GM18868 (cell line): Measurements from ENCODE around the gene SP1.
"Not testable (repeated sequence)": the region's sequence is repeated elsewhere in the genome, so short reads cannot be mapped to it uniquely, and the experiment has no call there.

ENCODE experiments used
- ATAC-seq: cut with Tn5 transposase; IDR thresholded peaks from one replicate; pipeline ENCODE4 v1.9.1; 2021; ENCODE audit warnings: mild to moderate bottlenecking, moderate library complexity; ENCODE audit not compliant: unreplicated experiment

SP1 gene

DNA sequence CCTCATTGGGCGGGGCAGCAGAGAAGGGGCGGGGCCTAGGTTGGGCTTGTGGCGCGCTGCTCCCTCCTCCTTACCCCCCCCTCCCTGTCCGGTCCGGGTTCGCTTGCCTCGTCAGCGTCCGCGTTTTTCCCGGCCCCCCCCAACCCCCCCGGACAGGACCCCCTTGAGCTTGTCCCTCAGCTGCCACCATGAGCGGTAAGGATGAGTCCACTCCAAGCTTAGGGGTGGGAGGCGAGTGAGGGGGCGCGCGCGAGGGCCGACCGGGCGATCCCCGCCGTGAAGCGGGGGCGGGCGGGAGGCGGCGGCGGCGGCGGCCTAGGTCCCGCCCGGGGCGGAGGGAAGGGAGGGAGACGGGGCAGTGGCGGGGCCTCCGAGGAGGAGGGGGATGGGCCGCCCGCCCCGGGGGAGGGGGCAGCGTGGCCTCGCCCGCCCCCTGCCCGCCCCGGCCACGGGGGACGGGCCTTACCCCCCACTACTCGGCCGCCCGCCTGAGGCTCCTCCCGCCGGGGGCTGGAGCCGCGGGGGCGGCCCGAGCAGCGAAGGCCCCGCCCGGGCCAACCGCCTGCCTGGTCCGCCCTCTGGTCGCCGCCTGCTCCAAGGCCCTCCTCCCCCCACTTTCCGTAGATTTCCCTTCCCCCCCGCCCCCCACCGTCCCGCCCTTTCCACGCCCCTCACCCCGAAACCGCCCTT is at the start of gene SP1:
SP1 (plus strand) TSS at position 73 of the 690 bp plus-strand sequence; CDS start at position 189, 116 bp downstream.
- ATAC-seq: peak; percentile 38

DNA sequence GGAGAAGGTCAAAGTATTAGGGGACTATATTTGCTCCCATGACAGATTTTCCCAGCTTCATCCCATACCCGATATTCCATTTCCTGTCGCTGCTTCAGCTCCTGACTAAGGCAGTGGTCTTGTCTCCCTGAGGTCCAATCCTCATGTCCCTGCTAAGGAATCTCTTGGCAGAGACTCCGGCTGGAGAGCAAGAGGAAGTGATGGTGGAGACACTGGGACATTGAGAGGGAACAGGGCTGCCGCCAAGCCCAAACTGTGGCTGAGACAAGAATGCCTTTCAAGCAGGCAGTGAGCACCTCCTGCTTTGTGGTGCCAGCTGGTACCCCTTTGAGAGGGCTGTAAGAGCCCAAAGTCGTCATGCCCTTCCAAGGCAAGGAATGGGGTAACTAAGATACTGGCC is 49.3 kb upstream of the SP1 start:
- no peak for ATAC-seq

DNA sequence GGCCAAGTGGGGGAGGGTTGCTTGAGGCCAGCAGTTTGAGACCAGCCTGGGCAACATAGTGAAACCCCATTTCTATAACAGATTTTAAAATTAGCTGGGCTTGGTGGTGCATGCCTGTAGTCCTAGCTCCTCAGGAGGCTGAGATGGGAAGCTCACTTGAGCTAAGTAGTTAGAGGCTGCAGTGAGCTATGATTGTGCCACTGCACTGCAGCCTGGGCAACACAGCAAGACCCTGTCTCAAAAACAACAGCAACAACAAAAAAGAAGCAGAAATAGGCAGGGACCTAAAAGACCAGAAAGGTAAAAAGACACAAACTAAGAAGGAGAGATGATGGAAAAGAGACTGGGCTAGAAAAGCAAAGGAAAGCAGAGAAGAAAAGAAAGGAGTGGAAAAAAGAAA is 47.6 kb upstream of the SP1 start:
- not testable (repeated sequence) for ATAC-seq

- ATAC-seq: no peak
These were observed 47.2 kb upstream of the SP1 start for GRCh38 chr12:53332744-53333143.

GRCh38 chr12:53333289-53333688 is 46.7 kb upstream of the SP1 start:
- ATAC-seq: no peak

GRCh38 chr12:53333845-53334244 is 46.1 kb upstream of the SP1 start:
- no peak for ATAC-seq

GRCh38 chr12:53334822-53335221 is 45.2 kb upstream of the SP1 start:
- no peak for ATAC-seq

GRCh38 chr12:53336181-53336681 is 43.7 kb upstream of the SP1 start, which contains the start of gene SP7:
Gene SP7 (minus strand): TSS chr12:53336354. CDS start chr12:53335646, 708 bp downstream.
- ATAC-seq: no peak

- ATAC-seq: no peak
These were observed 42.0 kb upstream of the SP1 start for GRCh38 chr12:53338017-53338416.

GRCh38 chr12:53338916-53339315 is 41.1 kb upstream of the SP1 start:
- ATAC-seq: no peak

GRCh38 chr12:53340398-53340797 is 39.6 kb upstream of the SP1 start:
- no peak for ATAC-seq

- ATAC-seq: no peak
These were observed 36.5 kb upstream of the SP1 start for GRCh38 chr12:53343449-53343848.

- ATAC-seq: no peak
These were observed 36.0 kb upstream of the SP1 start for GRCh38 chr12:53343969-53344368.

GRCh38 chr12:53344487-53344823 is 35.5 kb upstream of the SP1 start:
- no peak for ATAC-seq

GRCh38 chr12:53344824-53345485 is 35.0 kb upstream of the SP1 start:
- no peak for ATAC-seq

GRCh38 chr12:53345486-53346188 is 34.3 kb upstream of the SP1 start:
- ATAC-seq: no peak

DNA sequence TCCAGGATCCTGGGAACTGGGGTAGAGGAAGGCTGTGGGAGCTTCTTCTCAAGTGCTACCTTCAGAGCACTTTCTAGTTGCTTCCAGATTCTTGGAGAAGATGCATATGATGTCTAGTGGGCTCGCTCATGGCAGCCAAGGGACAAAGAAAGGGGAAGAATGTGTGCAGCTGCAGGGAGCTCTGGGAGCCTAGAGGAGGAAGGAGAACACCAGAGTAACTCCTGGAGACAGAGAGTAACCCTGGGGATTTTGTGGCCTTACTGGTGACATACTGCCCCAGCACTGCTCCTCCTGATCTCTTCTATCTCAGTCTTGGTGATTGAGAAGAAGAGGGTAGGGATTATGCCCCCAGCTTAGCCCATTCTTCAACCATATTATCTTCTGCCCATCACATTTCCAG is 33.5 kb upstream of the SP1 start:
- no peak for ATAC-seq

DNA sequence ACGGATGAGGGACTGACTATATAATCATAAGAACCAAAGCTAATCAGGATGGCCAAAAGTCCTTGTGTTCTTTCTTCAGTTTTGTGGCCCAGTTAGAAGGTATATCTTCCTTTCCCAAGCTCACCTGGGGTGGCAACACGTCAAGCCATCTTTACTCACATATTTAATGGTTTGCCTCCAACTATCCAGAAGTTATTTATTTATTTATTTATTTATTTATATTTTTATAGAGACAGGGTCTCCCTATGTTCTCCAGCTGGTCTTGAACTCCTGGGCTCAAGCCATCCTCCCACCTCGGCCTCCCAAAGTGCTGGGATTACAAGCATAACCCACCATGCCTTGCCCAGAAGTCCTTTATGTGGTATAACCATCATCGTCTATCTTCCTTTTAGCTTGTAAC is 32.1 kb upstream of the SP1 start:
- ATAC-seq: no peak

- peak; percentile 56 for ATAC-seq
These were observed 27.4 kb upstream of the SP1 start for GRCh38 chr12:53352331-53353256.

DNA sequence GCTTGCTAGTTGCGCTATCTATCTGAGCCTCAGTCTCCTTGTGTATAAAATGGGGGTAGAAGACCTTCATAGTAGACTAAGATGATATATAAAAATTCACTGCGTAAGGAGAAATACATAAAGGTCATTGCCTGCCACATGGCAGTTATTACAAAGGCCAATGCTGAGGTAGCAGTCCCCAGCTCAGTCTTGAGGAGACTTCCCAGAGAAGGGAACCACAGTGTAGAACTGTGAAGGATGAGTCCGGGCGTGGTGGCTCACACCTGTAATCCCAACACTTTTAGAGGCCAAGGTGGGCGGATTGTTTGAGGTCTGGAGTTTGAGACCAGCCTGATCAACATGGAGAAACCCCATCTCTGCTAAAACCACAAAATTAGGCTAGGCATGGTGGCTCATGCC is 26.7 kb upstream of the SP1 start:
- ATAC-seq: no peak

DNA sequence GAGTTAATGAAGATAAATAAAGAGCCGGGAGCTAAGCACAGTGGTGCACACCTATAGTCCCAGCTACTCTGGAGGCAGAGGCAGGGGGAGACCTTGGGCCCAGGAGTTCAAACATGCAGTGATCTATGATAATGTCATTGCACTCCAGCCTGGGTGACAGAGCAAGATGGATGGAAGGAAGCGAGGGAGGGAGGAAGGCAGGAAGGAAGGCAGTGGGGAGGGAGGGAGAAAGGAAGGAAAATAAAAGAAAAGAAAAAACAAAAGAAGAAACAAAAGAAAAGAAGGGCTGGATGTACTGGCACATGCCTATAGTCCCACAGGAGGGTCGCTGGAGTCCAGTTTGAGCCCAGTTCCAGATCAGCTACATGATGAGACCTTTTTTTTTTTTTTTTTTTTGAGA is 24.9 kb upstream of the SP1 start:
- ATAC-seq: no peak
